PFSK-1 (cell line): Measurements from ENCODE around the gene DNAH8.

Experiments
- FOXP2 ChIP-seq: optimal IDR thresholded peaks from 2 replicates; pipeline ENCODE3; 2011; ENCODE audit warnings: borderline replicate concordance, control low read depth, inconsistent platforms; ENCODE audit not compliant: insufficient read depth; ENCODE audit errors: extremely low read length, extremely low read depth
- POLR2AphosphoS5 ChIP-seq: IDR thresholded peaks from 2 replicates; pipeline ENCODE4 v1.6.1; 2012; ENCODE audit warnings: low read depth, mild to moderate bottlenecking, control low read depth, low read length, moderate library complexity
- REST ChIP-seq, 2 experiments: IDR thresholded peaks; 2 replicates each; pipeline versions ENCODE4 v1.6.1 to v1.8.0; 2011 to 2012; ENCODE audit warnings: low read depth in 2 of 2, low read length in 2 of 2, control low read depth in 1 of 2, inconsistent platforms in 1 of 2, mild to moderate bottlenecking in 1 of 2, moderate library complexity in 1 of 2; ENCODE audit not compliant: insufficient read depth in 1 of 2
- SIN3A ChIP-seq: IDR thresholded peaks from 2 replicates; pipeline ENCODE4 v1.6.1; 2012; ENCODE audit warnings: mild to moderate bottlenecking, low read length, moderate library complexity, borderline replicate concordance; ENCODE audit not compliant: insufficient read depth
- TAF1 ChIP-seq: IDR thresholded peaks from 2 replicates; pipeline ENCODE4 v1.6.1; 2012; ENCODE audit warnings: low read length, control low read depth, borderline replicate concordance; ENCODE audit not compliant: insufficient read depth

- TF ChIP-seq POLR2AphosphoS5: no peak
- TF ChIP-seq REST (IDR thresholded peaks at IDR 0.05; ENCODE audit: insufficient read depth in 1 of 2, low read depth in 2 of 2, low read length in 2 of 2): no peak
- TF ChIP-seq TAF1: no peak
- no peak for TF ChIP-seq SIN3A
- no peak for TF ChIP-seq FOXP2
Observed at GRCh38 chr6:39020136-39020535, 305.0 kb downstream of the DNAH8 start.
